Right ventricle myocardium inferior (tissue), 1 donor: ENCODE results near the gene DTNBP1. TPM values are rescaled to one million over a fixed set of nuclear protein-coding genes. Genes with fewer than 3 reads are reported as not detected.
A peak's percentile ranks its signal among the peaks of the same experiment; 100 is the strongest.

Source experiments
- ATAC-seq: fragments of 200-7000 bp; cut with Tn5 transposase; one replicate; pipeline ENCODE4 v1.9.1; 2020; ENCODE audit warnings: mild to moderate bottlenecking, moderate library complexity
- DNase-seq: peaks from one replicate; pipeline ENCODE4 v3.0.0; 2021; ENCODE audit errors: missing footprints
- intact Hi-C: fragments of 100-400 bp; cut with DNase I; formaldehyde crosslinking; loops from one replicate; pipeline ENCODE4 v1.11.0; 2022
- total RNA-seq: library from RNA; stranded (reverse); fragmentation: NEBNext Ultra II Directional; extraction: Animal tissue kit (Norgen Biotek cat#: 25700); gene quantifications from one replicate; pipeline ENCODE4 v1.2.1, GENCODE V29; 2021
- donor health status: DM: no; HTN: yes; CAD: no; lungs with severe emphysema.

Gene DTNBP1
- total RNA-seq, 1 donor from 2014 or later: 21.0 TPM

DNA sequence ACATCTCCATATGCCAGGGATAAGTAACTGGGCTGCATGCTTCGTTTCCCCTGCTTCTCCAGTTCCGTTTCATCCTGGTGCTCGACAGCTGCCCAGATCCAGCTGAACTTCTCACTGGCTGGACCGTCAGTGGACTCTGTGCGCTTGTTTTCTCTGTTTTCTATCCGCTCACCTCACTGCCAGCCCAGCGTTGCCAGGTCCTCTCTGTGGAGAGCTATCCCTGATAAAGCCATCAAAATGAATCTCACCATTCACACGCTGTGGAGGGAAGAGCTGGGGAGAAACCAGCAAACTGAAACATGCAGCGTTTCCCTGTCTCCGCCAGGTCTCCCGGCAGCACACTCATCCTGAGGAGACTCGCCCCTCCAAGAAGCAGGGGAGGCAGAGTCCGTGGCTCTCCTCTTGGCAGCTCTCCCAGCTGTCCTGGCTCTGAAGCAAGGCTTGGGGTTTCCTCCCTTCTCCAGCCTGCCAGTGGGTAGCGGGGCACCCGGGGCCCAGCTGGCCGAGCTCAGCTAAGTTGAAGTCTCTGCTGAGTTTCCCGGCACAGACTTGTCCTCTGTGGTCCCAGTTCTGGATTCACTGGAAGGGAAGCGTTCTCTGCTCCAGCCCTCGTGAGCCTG lies 160.9 kb downstream of the DTNBP1 start:
- intact Hi-C loops: loop anchor here (5.0 kb wide), 1 partner anchor 620 kb away; no protein-coding TSS in a partner anchor
- DNase-seq (no peak), ATAC-seq (peak; percentile 11)

DNA sequence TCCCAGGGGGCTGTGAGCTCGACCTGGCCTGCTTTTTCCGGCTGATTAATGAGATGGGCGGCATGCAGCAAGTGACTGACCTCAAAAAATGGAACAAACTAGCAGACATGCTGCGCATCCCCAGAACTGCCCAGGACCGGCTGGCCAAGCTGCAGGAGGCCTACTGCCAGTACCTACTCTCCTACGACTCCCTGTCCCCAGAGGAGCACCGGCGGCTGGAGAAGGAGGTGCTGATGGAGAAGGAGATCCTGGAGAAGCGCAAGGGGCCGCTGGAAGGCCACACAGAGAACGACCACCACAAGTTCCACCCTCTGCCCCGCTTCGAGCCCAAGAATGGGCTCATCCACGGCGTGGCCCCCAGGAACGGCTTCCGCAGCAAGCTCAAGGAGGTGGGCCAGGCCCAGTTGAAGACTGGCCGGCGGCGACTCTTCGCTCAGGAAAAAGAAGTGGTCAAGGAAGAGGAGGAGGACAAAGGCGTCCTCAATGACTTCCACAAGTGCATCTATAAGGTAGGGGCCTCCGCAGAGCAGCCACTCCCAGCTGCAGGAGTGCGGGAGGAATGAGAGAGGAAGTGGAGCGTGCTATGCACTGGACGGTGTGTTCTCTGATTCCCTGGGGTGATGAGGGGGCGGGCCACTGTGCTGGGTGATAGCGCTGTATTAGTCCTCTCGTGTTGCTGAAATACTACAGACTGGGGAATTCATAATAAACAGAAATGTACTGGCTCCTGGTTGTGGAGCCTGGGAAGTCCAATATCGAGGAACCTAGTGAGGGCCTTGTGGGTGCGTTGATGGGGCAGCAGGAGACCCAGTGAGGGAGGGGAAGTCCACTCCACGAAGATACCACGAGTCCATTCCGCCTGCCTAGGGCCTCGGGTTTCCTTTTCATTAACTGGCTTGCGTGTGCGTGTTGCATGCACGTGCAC lies 161.7 kb downstream of the DTNBP1 start:
- intact Hi-C loops: loop anchor here (5.0 kb wide), 1 partner anchor 619 kb away; no protein-coding TSS in a partner anchor
- DNase-seq (no peak), ATAC-seq (no peak)

DNA sequence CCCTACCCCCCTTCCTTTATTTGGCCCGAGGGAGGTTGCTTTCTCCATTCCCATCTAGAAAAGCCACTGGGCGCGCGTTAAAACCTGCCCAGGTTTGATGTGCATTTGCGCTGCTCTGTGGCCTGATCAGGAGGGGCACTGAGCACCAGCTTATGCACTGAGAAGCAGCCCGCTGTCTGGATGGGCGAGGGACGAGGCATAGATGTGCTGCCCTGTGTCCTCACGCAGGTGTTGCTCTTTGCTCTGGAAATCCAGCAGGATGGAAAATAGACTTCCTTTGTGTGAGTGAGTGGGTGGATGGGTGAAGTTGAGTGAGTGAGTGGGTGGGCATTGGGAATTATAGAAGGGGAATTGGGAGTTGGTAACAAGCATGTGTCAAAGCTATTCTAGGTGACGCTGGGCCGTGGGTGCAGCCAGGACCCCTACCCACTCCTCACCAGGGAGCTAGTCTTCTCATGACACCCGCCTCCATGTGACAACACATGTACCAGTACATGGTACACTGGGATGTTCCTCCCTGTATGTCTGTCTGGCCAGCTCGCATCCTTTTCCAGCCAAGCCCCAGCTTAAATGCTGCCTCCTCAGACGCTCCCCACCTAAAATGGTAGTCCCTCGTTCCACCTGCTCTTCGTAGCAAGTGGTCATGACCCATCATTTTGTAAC lies 162.6 kb downstream of the DTNBP1 start:
- DNase-seq: no peak
- no peak for ATAC-seq
- intact Hi-C loops: loop anchor here (5.0 kb wide), 1 partner anchor 618 kb away; no protein-coding TSS in a partner anchor

- ATAC-seq (no peak), DNase-seq (no peak)
- intact Hi-C loops: loop anchor here (10.0 kb wide), 1 partner anchor 1365 kb away; no protein-coding TSS in a partner anchor
Measured at GRCh38 chr6:15499591-15499990, 163.2 kb downstream of the DTNBP1 start.

DNA sequence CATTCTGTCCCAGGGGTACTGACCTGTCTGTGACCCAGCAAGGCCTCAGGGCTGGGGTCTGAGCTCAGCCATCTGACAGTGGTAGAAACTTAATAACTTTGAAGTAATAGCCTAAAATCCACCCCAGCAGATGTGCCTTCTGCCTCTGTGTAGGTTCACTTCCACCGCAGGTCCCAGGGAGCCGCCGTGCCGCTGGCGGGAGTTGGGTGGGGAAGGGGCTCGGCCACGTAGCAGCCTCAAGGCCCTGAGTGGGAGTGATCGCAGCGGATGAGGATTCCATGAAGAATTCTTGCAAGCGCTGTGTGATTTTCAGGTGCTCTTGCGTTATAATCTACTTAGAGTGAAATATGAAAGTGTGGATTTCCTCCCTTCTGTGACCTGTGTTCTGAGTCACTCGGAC lies 163.7 kb downstream of the DTNBP1 start:
- intact Hi-C loops: loop anchor here (10.0 kb wide), 1 partner anchor 1364 kb away; no protein-coding TSS in a partner anchor
- no peak for DNase-seq
- ATAC-seq: no peak

DNA sequence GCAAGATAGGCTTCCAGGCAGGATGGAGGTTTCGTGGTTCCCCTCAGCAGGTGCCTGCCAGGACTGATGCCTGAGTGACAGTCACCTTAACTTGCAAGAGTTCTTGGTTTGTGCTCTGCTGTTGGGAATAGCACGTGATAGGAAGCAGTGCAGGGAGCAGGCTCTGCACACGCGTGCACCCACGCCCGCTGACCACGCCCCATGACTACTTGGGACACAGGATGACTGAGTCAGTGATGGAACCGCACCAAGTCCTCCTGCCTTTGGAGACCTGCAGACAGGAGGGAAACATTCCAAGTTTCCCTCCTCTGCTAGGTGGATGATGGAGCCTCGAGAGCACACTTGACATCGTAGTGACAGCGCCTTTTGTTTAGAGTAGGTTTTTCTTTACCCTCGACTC lies 164.2 kb downstream of the DTNBP1 start:
- no peak for ATAC-seq
- no peak for DNase-seq
- intact Hi-C loops: loop anchor here (10.0 kb wide), 1 partner anchor 1364 kb away; no protein-coding TSS in a partner anchor

DNA sequence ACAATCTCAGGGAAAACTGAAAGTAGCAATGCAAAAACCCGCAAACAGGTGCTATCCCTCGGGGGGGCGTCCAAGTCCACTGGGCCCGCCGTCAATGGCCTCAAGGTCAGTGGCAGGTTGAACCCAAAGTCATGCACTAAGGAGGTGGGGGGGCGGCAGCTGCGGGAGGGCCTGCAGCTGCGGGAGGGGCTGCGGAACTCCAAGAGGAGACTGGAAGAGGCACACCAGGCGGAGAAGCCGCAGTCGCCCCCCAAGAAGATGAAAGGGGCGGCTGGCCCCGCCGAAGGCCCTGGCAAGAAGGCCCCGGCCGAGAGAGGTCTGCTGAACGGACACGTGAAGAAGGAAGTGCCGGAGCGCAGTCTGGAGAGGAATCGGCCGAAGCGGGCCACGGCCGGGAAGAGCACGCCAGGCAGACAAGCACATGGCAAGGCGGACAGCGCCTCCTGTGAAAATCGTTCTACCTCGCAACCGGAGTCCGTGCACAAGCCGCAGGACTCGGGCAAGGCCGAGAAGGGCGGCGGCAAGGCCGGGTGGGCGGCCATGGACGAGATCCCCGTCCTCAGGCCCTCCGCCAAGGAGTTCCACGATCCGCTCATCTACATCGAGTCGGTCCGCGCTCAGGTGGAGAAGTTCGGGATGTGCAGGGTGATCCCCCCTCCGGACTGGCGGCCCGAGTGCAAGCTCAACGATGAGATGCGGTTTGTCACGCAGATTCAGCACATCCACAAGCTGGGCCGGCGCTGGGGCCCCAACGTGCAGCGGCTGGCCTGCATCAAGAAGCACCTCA lies 166.3 kb downstream of the DTNBP1 start:
- no peak for DNase-seq
- no peak for ATAC-seq
- intact Hi-C loops: loop anchor here (10.0 kb wide), 1 partner anchor 1362 kb away; no protein-coding TSS in a partner anchor

GRCh38 chr6:15495375-15495901 lies 167.4 kb downstream of the DTNBP1 start:
- ATAC-seq (peak; percentile 90), DNase-seq (no peak)
- intact Hi-C loops: loop anchor here (10.0 kb wide), 1 partner anchor 1361 kb away; no protein-coding TSS in a partner anchor

DNA sequence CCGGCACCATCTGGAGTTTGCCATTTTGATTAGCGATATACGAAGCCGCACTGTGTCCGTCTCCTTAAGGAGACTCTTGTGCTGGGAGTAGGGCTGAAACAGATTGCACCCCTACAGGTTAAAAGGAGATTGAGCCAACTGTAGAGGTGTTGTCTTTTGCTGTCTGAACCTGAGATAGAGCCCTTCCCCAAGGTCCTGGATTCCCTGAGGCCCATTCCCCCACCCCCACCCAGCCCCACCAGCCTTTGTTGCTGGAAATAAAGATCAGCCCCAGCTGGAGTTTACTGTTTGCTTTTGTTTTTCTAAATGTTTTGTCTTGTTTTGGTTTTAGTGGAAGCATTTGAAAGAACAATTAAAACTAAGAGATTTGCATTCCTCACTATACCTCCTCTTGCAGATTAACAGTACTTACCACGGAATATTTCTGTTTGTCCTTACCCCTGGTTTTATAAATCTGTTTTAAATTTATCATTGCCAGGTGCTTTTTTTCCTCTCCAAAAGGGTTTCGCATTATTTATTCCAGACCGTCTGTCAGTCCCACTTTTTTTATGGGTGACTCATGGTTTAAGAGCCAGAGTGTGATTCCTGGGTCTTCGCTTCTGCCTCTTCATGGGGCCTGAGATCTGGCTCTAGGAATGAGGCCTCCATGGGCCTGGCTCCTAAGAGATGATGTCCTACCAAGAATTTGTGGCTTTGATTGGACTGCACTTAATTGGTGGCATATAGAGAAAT lies 169.2 kb downstream of the DTNBP1 start:
- intact Hi-C loops: loop anchor here (5.0 to 10.0 kb wide), 3 partner anchors 246 to 1359 kb away; partner anchors contain the start of gene JARID2
- no peak for DNase-seq
- no peak for ATAC-seq

- ATAC-seq (no peak), DNase-seq (no peak)
- intact Hi-C loops: loop anchor here (5.0 to 10.0 kb wide), 3 partner anchors 245 to 1357 kb away; partner anchors contain the start of gene JARID2
Measured at GRCh38 chr6:15491986-15492269, 170.9 kb downstream of the DTNBP1 start.

GRCh38 chr6:15491255-15491985 lies 171.4 kb downstream of the DTNBP1 start:
- no peak for DNase-seq
- intact Hi-C loops: loop anchor here (5.0 to 10.0 kb wide), 3 partner anchors 244 to 1357 kb away; partner anchors contain the start of gene JARID2
- peak; percentile 76 for ATAC-seq

DNA sequence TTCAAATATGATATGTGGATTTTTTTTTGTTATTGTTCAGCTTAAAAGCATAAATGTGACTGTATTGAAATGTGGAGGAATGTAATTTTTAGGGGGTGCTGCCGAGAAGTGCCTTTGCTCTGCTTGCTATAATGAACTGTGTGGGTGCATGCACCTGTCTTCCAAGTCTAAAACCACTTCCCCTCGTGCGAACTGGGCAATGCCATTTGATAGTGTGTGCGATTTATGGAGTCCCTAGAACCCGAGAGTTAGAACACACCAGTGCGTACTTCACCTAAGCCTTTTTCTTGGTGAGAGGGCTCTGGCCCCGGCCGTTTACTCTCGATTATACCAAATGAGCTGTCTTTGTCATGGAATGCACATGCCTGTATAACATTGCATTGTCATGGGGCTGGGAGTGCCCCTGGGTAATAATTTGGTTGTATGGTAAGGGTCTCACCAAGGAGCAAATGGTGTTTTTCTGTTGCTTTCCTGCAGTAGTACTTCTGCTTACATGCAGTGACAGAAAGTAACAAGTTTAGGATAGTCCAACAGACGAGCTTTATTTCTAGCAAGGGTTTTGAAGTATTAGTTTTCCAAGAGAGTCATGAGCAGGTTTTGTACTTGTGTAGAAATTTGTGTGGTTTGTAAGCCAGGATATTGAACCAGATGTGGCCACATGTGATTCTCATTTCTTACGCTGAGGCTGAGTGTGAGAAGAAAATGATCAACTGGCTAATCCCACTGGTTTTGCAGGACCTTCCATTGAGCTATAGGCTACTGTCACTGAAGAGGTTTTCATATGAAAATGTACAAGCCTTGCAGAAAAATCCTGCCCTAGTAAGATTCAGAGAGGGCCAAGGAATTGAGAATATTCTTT lies 172.4 kb downstream of the DTNBP1 start:
- no peak for DNase-seq
- intact Hi-C loops: loop anchor here (5.0 to 10.0 kb wide), 3 partner anchors 243 to 1356 kb away; partner anchors contain the start of gene JARID2
- no peak for ATAC-seq

DNA sequence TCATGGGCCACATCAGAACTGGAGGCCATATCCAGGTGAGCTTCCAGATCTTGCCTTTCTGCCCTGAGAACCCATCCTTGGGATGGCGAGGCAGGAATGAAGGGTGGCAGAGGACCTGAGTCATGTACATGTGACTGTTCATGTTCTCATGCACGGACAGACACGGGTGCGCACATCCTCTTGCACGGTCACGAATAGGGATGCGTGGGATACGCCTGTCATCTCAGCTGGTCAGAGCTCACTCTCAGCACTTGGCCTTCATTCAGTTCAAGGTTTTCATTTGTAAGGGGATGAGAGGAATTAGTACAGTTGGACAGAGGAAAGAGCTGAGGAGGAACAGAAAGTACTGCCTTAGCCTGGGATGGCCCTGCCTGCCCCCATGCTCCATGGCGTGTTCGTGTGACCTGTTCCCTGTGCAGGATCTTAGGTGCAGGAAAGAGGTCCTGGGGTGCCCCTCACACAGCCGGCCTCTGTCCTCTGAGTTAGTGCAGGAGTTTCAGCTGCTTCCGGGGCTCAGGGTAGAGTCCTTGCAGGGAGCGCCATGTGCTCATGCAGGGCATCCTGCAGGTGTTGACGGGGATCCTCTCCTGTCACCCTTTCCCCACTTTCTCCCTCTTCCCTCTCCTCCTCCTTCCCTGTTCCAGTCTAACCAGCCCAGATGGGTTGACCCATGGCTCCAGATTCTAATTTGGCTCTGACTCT lies 173.4 kb downstream of the DTNBP1 start:
- DNase-seq: no peak
- no peak for ATAC-seq
- intact Hi-C loops: loop anchor here (5.0 to 10.0 kb wide), 2 partner anchors 42 to 85 kb away; no protein-coding TSS in a partner anchor

- DNase-seq: no peak
- no peak for ATAC-seq
- intact Hi-C loops: loop anchor here (5.0 to 10.0 kb wide), 2 partner anchors 40 to 82 kb away; no protein-coding TSS in a partner anchor
Measured at GRCh38 chr6:15487262-15487661, 175.6 kb downstream of the DTNBP1 start.

- DNase-seq: no peak
- ATAC-seq: no peak
- intact Hi-C loops: loop anchor here (5.0 to 10.0 kb wide), 2 partner anchors 39 to 81 kb away; no protein-coding TSS in a partner anchor
Measured at GRCh38 chr6:15485936-15486335, 176.9 kb downstream of the DTNBP1 start.
